Ovary (tissue), 3 donors: ENCODE results near the gene GSG1L2.

Experiments
- CTCF ChIP-seq, 3 donors: fragments of 450-650 bp in 2 of 3; fragments of 200-600 bp in 1 of 3; IDR thresholded peaks; one replicate each; pipeline versions ENCODE4 v1.5.1 to v1.8.0; 2016 to 2022; ENCODE audit warnings: antibody characterized with exemption in 3 of 3, mild to moderate bottlenecking in 1 of 3
- POLR2A ChIP-seq: fragments of 450-650 bp; IDR thresholded peaks from one replicate; pipeline ENCODE4 v1.6.1; 2017; ENCODE audit warnings: antibody characterized with exemption, mild to moderate bottlenecking, moderate library complexity
- donor health status: DM: no; HTN: no; CAD: no.

GRCh38 chr17:9776911-9777310, 45.0 kb downstream of the GSG1L2 start:
- no peak for TF ChIP-seq POLR2A
- TF ChIP-seq CTCF (IDR thresholded peaks at IDR 0.05), result no peak
